HG02571 (cell line): ENCODE measurements around the gene SIGLECL1.

Experiments used
- ATAC-seq: cut with Tn5 transposase; IDR thresholded peaks from one replicate; pipeline ENCODE4 v1.9.1; 2021; ENCODE audit warnings: mild to moderate bottlenecking, moderate library complexity; ENCODE audit not compliant: unreplicated experiment

Gene SIGLECL1

DNA sequence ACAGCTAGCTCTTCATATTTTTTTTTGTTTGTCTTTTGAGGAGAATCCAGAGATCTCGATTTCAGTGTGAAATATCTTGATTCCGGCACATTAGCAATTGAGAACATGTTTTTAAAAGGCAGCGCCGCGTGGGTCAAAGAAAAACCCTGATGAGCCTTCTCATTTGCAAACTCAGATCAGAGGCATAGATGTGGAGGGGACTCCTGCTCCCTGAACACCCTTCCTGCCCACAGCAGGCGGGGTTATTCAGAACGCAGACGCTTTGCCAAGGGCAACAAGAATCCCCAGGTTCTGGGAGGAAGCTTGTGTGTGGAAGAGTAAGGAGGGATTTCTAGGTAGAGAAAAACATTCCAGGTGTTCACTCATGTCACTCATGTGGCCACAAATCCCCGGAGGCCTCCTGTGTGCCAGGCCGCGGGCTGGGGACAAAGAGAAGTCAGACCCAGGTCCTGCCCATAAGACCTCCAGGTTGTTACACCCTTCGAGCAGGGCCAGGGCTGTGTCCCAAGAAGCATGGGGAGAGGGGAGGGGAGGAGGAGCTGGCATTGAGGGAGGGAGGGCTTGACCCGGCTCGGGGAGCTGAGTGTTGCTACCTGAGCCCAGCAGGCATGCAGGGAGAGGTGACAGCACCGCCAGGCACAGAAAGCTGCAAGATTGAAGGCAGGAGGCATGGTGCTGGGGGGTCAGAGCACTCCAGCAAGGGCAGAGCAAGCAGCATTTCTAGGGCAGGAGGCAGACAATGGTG lies 44.7 kb downstream of the SIGLECL1 start:
- no peak for ATAC-seq

DNA sequence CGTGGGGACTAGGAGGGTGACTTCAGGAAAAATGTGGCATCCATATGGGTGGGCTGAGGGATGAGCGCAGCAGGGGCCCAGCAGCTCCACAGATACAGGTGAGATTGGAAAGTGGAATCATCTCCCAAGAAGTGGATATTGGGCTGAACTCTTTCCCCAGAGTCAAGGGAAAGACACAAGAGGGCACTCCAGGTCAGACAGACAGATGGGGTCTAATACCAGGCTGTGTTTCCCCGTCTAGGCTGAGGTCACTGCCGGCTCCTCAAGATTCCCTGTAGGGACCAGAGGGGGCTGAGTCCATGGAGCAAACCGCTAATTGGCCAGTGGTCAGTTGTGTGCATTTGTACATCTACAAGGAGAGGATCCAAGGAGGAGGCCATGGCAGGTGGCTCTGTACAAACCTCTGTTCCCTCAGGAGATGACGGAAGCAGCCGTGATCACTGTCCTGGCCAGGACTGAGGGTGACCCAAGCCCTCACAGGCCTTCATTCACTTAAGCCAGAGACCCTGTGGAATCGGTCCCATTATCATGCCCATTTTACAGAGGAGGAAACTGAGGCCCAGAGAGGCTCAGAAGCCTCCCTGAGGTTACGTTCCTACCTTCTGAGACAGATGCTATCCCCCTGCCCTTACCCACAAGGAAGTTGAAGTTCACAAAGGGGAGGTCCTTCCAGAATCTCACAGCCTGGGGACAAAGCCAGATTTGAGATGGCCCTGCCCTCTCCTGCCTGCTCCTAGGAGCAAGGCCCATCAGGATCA lies 45.6 kb downstream of the SIGLECL1 start:
- ATAC-seq, result no peak

DNA sequence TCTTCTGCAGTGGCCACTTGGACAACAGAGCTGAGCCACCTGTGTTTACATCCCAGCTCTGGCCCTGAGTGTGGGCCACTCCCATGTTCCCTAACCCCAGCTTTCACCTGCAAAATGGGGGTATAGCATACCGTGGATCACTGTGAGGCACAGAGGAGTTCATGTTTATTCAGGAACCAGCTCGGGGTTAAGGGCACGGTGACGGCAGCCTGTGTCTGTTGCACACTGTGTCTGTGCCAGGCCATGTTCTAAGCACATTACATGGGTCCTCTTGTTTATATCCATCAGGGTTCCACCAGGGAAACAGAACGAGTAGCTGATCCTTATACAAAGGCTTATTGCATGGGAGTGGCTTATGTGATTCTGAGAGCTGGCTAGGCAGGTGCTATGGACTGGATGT lies 46.5 kb downstream of the SIGLECL1 start:
- no peak for ATAC-seq

DNA sequence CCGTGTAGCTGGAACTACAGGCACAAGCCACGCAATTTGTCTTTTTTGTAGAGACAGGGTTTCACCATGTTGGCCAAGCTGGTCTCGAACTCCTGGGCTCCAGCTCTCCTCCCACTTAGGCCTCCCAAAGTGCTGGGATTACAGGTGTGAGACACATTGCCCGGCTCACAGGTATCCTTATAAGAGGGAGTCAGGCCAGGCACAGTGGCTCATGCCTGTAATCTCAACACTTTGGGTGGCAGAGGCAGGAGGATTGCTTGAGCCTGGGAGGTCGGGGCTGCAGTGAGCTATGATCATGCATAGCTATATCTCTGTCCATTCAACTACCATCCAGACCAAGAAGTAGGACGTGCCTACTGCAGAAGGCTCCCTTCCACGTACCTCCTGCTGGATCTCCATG lies 50.4 kb downstream of the SIGLECL1 start:
- ATAC-seq, result no peak

DNA sequence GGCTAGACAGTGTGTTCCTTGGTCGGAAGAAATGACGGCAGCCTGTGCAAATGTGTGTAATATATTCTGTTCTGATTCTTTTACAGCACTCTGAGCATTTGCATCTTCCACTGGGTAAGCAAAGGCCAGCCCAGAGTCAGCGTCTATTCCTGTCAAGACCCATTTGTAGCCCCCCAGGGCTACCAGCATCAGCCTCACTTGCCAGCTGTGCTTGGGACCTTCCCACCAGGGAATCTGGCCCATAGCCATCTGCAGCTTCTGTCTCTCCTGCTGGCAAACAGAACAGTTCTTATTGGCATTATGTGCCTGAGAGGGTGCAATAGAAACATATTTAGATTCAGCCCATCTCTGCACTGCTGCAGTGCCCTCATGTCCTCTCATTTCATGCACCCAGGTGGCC lies 54.6 kb downstream of the SIGLECL1 start:
- no peak for ATAC-seq

DNA sequence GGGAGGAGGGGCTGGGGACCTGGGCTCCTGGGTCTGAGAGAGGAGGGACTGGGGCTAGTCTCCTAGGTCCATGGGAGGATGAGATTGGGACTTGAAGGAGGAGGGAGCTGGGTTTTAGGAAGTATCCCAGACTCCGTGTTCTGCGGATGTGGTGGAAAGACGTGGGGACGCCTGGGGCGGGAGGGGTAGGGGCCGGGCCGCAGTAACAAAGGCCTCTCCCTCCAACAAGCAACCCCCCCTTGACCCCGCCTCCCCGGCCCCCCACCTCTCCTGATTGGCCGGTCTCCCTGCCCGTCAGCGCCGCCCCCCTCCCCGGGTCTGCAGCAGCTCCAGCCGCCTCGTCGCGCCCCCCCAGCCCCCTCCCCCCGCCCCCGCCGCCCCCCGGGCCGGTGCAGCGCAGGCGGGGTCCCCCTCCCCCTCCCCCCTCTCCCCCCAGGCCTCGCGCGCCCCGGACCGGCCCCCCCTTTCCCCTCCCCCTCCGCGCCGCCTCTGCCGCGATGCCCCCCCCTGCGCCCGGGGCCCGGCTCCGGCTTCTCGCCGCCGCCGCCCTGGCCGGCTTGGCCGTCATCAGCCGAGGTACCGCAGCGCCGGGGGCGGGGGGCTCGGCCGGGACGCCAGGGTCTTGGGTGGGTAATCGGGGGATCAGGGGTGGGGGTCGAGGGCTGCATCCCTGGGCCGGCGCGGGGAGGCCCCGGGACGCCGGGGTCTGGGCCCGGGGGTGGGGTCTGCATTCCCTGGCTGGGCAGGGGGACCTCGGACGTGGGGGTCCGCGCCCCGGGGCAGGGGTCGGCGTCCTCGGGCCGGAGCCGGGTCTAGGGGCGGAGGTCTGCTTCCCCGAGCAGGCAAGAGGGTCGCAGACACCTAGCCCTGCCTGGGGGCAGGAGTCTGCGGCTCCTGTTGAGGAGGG lies 60.7 kb downstream of the SIGLECL1 start, which contains the start of gene IGLON5:
IGLON5 (plus strand) TSS at position 294 of the 907 bp plus-strand sequence; CDS start at position 498, 204 bp downstream.
- no peak for ATAC-seq

DNA sequence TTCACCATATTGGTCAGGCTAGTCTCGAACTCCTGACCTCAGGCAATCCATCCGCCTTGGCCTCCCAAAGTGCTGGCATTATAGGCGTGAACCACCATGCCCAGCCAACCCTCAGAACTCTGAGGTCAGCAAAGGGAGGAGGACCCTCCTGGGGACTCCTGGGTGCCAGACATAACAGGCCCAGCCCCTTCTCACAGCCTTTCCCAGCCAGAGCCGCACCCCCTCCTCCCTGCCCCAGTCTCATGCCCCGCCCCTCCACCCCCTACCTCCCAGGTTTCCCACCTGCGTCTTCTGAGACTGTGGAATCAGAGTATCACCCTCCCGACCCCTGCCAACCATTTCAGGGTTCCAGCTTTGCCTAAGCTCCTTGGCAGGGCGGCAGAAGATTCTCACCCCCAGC lies 65.8 kb downstream of the SIGLECL1 start:
- ATAC-seq, result no peak

DNA sequence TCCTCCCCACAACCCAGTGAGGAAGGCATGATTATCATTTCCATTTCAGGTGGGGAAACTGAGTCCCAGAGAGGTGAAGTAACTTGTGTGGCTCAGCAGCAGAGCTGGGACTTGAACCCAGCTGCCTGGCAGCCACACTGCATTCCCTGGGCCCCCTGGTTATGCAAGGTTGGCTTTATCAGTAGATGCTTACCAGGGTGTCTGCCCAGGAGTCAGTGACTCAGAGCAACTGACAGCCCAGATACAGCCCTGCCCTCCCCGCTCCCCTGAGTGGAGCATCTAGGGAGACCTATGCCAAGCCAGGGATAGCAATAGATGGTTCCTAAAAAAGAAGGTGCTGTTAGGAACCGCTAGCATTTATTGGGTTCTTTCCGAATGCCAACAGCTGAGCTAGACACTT lies 66.5 kb downstream of the SIGLECL1 start:
- no peak for ATAC-seq

DNA sequence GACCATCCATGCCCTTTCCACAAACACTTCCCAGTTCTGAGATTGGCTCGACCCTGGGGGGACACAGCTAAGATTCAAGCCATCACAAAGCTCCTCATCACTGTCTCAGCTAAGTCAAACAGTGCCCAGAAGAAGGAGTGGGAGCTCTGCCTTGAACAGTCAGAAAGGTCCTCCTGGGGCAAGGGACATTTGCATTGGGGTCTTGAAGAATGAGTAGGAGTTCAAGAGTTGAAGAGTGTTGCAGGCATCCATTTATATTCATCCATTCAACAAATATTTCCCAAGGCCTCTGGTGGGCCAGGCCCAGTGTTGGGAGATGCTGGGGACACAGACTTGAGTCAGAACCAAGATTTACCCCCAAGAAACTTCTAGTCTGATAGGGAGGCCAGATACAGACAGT lies 67.1 kb downstream of the SIGLECL1 start:
- no peak for ATAC-seq
